Amniotic epithelial cell (primary cell): Measurements from ENCODE around the gene PTPRT.
"Not testable (repeated sequence)": the region's sequence is repeated elsewhere in the genome, so short reads cannot be mapped to it uniquely, and the experiment has no call there.

Source experiments
- DNase-seq: peaks from one replicate; pipeline ENCODE4 v3.0.0-alpha.2; 2010; ENCODE audit warnings: low read depth

PTPRT gene

DNA sequence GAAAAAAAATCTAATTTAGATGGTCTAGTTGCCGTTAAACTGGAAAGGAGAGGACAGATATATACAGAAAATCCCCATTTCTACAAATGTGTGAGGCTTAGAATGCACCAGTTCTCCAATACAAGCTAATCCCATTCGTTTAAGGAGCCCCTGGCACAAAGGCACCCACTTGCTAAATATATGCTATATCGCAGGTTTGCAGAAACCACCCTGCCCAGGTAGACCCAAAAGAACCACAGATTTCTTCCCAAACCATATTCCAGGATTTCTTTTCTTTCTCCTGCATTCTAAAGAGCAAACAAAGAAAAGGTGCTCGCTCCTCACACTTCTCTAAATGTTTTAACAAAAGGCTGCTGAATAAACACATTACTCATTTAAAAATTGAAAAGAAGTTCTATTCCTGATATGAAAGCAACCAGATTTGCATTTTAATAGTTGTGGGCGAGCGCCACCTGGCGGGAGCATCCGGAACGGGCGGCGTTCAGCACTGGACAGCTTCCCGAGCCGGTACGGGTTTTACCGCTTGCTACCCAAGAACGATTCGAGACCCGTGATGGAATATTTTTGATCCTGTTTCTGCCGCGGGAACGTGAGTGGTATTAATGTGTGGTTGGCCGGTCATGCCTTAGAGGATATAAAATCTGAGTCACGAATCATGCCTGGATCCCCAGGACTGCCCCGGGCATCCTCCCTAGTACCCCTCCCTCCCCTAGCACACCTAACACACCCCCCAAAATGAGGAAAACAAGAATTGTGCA is 2.1 kb downstream of the PTPRT start:
- peak; percentile 42 for DNase-seq

- DNase-seq, result no peak
These were observed 3.4 kb downstream of the PTPRT start for GRCh38 chr20:43186312-43186711.

DNA sequence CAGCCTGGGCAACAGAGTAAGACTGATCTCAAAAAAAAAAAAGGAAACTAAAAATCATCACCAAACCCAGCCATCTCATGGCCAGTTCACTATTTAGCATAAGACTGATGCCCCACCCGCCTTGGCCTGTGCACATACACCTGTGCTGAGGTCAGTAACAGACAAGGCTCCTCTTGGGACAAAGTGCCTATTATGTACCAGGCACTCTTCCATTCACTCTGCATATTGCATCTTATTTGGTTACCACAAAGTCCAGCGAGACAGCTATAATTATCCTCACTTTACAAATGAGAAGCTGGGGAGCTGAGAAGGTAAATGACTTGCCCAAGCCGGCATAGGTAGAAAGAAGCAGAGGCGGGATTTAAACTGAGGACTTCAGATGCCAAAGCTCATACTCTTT is 3.8 kb downstream of the PTPRT start:
- no peak for DNase-seq

DNA sequence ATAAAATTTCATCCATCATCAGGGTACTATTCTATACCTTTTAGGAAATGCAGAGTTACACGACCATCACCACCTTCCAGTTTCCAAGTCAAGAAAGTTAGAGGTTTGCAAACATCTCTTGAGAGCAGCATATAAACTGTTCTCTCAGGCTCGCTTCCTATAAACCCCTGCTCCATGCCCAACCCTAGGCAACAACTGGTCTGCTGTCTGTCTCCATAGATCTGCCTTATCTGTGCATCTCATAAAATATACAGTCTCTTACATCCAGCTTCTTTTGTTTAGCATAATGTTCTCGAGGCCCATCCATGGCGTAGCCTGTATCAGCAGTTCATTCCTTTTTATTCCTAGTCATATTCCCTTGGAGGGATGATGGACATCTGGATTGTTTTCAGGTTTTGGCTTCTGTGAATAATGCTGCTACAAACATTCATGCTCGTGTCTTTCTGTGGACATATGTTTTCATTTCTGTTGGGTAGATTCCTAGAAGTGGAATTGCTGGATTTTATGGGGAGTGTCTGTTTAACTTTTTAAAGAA is 6.1 kb downstream of the PTPRT start:
- no peak for DNase-seq

DNA sequence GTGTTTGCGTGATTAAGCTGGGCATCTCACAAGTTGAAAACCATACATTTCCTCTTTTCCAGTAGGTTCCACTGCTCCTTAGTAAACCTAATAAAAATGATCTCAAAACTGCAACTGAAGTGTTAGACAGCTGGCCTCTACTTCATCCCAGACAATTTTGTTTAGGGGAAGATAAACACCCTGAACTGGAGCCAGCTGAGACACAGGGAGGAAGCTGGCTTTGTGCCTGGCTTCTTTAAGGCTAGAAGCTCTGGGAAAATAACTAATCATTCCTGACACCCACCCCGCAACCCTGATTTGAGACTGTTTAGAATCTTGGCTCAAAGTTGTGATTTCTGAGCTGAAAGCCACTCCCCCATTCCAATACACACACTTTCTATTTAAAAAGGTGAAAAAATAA is 11.6 kb downstream of the PTPRT start:
- no peak for DNase-seq

DNA sequence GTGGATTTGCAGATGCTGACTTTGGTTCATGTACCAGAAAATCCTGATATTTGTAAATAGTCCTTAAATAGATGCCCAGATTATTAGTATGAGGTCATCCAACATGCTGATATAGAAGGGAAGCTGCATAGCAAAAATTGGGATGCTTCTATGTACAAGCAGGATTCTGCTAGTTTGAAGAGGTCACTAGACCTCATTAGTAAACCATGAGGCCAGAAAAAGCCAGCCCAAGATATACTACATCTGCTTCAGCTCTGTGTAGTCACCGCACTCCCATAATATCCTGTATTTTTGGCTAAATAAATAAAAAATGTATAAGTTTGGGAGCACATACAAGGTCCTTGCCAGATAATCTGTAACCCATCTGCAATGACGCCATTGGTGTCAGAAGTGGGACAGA is 13.0 kb downstream of the PTPRT start:
- no peak for DNase-seq

- DNase-seq, result no peak
These were observed 17.8 kb downstream of the PTPRT start for GRCh38 chr20:43171930-43172329.

- no peak for DNase-seq
These were observed 18.9 kb downstream of the PTPRT start for GRCh38 chr20:43170771-43171170.

DNA sequence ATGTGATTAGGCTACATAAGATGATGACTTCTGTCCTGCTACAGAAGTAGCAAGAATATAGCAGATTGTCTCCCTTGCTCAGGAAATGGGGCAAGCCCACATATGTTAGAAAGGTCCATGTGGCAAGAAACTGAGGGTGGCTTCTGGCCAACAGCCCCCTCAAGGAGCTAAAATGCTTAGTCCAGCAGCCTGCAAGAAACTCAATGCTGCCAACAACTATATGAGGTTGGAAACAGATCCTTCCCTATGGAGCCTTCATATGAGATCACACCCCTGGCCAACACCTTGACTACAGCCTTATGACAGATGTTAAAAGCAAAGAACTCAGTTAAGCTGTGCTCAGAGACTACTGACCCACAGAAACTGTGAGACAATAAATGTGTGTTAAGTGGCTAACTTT is 22.1 kb downstream of the PTPRT start:
- DNase-seq, result no peak

DNA sequence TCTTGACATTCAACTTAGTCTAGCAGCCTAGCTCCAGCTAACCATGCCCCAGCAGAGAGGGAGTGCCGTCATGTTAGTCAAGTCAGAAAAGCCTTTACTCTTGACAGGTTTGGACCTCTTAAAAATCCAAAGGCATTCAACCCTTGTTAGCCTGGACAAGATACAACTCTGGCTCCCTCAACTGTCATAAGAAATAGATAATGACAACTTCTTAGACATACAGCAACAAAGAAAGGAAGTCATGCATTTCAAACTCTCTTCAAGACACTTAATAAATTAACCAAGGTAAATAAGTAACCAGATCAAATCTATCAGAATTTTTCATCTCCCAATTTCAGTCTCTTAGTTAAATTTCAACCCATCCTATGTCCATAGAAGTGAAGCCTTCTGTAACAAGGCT is 22.7 kb downstream of the PTPRT start:
- DNase-seq, result no peak

GRCh38 chr20:43165611-43166010 is 24.1 kb downstream of the PTPRT start:
- no peak for DNase-seq

DNA sequence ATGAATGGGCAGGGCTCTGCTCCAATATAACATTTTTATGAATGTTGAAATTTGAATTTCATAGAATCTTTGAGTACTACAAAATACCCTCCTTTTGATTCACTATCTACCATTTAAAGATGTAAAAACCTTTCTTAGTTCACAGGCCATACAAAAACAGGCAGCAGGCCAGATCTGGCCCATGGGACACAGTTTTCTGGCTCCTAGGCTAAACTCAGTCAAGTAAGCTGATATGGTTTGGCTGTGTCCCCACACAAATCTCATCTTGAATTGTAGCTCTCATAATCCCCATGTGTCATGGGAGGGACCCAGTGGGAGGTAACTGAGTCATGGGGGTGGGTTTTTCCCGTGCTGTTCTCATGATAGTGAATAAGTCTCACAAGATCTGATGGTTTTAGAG is 25.0 kb downstream of the PTPRT start:
- DNase-seq, result not testable (repeated sequence)

DNA sequence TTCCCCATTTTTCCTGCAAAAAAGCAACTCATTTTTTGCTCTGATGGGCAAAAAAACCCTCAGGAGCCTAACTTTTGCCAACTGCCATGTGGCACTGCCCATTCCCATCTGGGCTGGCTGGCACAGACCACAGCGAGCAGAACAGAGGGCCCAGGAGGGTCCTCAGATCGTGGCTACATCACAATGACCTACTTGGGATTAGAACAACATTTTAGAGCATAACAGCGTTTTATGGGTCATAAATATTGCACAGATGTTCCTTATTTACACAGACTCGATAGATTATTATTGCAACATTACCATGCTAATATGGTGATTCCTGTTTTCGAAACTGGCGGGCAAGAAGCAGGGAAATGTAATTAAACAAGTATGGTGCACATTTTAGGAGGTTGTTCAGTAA is 28.0 kb downstream of the PTPRT start:
- DNase-seq, result no peak

- no peak for DNase-seq
These were observed 28.8 kb downstream of the PTPRT start for GRCh38 chr20:43160941-43161340.

GRCh38 chr20:43159994-43160393 is 29.7 kb downstream of the PTPRT start:
- no peak for DNase-seq

- DNase-seq, result no peak
These were observed 34.2 kb downstream of the PTPRT start for GRCh38 chr20:43155366-43156100.

GRCh38 chr20:43151901-43152300 is 37.8 kb downstream of the PTPRT start:
- no peak for DNase-seq

DNA sequence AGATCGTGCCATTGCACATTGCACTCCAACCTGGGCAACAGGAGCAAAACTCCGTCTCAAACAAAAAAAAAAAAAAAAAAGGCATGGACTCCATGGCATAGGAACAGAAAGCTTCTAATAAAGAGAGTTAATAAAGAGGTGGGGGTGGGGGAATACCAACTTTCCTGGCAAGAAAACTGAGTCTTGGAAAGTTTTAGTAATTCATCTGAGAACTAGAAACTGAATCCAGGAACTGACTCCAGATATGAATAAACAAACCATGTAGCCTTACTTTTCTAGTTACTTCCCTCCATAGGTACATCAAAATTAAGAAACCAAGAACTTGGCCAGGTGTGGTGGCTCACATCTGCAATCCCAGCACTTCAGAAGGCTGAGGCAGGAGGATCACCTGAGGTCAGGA is 38.5 kb downstream of the PTPRT start:
- DNase-seq, result no peak

- no peak for DNase-seq
These were observed 49.0 kb downstream of the PTPRT start for GRCh38 chr20:43140726-43141125.

- no peak for DNase-seq
These were observed 51.5 kb downstream of the PTPRT start for GRCh38 chr20:43138061-43138770.

GRCh38 chr20:43137160-43137559 is 52.5 kb downstream of the PTPRT start:
- no peak for DNase-seq

- no peak for DNase-seq
These were observed 65.5 kb downstream of the PTPRT start for GRCh38 chr20:43124241-43124640.

GRCh38 chr20:43123180-43123579 is 66.5 kb downstream of the PTPRT start:
- DNase-seq, result no peak
